D721Med (cell line): Measurements from ENCODE around the gene SRSF3.

Experiments
- DNase-seq: peaks from one replicate; pipeline ENCODE4 v3.0.0; 2011; ENCODE audit warnings: low spot score; ENCODE audit not compliant: insufficient read length
- FAIRE-seq: peaks from 2 replicates; lab custom pipeline; 2011; peaks lifted over from hg19 to GRCh38; lab: Jason Lieb, UNC
- TF ChIP-seq, protein P1 (sequence below): IDR thresholded peaks from 2 replicates; pipeline ENCODE4 v1.5.1; 2012; ENCODE audit warnings: mild to moderate bottlenecking, control low read depth; ENCODE audit not compliant: insufficient read depth; ENCODE audit errors: missing control alignments

SRSF3 gene

DNA sequence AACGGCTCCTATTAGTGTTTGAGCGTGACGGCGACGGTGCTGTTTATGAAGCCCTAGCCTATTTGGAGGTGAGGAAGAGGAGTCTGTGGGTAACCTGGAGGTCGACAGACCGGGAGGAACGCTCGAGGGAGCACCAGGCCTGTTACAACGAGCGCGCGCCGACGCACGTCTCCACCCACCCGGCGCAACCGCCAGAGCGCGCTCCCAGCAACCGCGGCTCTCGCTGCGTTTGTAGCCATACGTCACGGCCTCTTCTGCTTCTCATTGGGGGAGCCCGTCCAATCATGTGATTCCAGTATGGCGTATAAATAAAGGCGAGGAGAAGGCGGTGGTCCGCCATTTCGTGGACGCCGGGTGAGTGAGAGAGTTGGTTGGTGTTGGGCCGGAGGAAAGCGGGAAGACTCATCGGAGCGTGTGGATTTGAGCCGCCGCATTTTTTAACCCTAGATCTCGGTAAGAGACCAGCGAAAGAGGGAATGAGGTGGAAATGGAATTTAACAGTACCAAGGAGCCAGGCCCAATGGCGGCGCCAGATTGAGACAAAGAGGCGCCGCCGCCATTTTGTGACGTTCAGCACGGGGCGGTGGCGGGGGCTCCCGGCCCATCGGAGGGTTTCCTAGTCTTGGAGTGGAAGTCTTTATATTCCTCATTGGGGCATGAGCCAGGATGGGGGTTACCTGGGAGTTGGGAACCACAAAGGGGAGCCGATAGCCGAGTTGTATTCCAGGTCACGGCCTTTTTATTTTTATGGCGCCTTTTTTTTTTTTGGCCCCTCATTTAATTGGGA, at the start of gene SRSF3:
Gene SRSF3 (plus strand): TSS at position 334 of the 787 bp plus-strand sequence. CDS start 2,401 bp downstream, outside the sequence.
- DNase-seq, result peak; percentile 55
- no peak for FAIRE-seq
- TF ChIP-seq, protein P1, sequence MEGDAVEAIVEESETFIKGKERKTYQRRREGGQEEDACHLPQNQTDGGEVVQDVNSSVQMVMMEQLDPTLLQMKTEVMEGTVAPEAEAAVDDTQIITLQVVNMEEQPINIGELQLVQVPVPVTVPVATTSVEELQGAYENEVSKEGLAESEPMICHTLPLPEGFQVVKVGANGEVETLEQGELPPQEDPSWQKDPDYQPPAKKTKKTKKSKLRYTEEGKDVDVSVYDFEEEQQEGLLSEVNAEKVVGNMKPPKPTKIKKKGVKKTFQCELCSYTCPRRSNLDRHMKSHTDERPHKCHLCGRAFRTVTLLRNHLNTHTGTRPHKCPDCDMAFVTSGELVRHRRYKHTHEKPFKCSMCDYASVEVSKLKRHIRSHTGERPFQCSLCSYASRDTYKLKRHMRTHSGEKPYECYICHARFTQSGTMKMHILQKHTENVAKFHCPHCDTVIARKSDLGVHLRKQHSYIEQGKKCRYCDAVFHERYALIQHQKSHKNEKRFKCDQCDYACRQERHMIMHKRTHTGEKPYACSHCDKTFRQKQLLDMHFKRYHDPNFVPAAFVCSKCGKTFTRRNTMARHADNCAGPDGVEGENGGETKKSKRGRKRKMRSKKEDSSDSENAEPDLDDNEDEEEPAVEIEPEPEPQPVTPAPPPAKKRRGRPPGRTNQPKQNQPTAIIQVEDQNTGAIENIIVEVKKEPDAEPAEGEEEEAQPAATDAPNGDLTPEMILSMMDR, result peak; percentile 26

DNA sequence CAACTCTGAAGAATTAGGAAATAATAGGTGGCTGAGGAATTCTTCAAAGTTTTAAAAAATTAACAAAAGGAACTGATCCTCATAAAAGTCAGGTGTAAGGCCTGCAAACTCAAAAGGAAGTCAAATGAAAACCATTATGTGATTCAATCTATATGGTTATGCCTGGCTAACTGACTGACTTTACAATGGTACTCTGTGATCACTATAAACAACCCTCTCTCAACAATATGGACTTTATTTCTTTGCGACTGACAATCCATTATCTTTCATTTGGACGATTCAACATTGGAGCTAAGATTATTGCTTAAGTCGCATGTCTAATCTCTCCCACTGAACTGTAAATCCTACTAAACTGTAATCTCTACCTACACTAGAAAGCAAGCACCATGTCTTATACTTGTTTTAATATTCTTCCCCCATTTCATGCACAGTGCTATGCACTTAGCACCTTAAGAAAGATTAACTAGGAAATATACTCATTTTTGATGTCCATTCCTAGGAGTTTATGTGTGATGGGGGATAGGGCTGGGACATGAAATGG, 48.3 kb upstream of the SRSF3 start:
- DNase-seq (peak; percentile 25), FAIRE-seq (no peak)
- TF ChIP-seq, protein P1, result no peak

DNA sequence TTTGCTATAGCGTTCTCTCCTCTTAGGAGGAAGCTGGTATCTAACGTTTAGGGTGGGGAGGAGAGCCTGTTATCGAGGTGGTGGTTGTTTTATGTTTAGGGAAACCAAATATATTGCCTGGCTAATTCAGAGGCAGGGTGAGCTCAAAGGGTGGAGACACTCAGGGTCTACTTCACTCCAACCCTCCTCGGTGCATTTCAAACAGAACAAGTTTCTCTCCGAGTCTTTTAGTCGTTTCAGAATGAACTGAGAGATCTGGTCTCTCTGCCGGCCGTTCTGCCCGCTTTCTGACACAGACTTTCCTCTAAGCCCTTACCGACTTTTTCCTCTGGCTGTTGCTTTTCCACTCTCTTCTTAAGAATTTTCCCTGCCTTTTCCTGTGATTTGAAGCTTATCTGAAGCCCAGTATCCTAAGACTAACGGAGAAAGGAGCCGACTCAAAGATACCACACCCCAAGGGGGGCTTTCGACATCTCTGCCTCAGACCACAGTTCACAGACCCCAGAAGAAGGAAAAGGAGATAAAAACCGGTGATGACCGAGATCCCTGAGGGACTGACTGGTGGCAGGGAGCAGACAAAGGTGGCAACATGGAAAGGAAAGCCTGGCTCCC, 47.7 kb upstream of the SRSF3 start:
- TF ChIP-seq, protein P1, result no peak
- DNase-seq (no peak), FAIRE-seq (no peak)

DNA sequence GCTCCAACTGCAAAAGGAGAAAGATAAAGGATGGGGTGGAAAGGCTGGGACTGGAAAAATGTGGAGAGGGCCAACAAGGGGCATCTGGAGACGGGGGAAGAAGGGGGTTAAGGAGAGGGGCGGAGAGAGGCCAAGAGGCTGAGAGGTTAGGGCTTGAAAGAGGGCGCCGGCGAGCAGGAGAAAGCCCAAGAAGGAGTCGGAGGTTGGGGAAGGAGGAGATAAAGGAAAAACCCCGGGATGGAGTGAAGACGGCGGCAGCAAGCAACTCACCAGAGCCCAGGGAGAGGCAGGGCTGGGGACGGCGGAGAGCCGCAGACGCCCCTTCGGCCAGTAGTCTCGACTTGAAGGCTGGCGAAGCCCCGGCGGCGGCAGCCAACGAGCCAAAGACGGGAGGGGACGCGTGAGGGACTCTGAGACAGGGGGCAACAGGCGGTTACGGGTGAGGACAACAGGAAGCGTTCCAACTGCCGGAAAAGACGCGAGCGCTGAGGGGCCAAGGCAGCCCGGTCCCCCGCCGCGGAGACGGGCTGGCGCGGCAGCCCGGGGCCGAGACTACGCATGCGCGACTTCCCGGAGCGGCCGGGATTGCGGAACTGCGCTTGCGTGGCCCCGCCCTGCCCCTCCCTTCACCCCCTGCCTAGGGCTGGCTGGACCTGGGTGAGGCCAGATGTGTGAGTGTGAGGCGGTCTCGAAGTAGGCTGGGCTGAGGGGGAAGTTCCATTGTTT, 47.1 kb upstream of the SRSF3 start, which contains the start of gene STK38:
Gene STK38 (minus strand): TSS at position 560 of the 726 bp plus-strand sequence. CDS start 7,277 bp downstream, outside the sequence.
- FAIRE-seq (no peak), DNase-seq (peak; percentile 88)
- TF ChIP-seq, protein P1, result peak; percentile 24

DNA sequence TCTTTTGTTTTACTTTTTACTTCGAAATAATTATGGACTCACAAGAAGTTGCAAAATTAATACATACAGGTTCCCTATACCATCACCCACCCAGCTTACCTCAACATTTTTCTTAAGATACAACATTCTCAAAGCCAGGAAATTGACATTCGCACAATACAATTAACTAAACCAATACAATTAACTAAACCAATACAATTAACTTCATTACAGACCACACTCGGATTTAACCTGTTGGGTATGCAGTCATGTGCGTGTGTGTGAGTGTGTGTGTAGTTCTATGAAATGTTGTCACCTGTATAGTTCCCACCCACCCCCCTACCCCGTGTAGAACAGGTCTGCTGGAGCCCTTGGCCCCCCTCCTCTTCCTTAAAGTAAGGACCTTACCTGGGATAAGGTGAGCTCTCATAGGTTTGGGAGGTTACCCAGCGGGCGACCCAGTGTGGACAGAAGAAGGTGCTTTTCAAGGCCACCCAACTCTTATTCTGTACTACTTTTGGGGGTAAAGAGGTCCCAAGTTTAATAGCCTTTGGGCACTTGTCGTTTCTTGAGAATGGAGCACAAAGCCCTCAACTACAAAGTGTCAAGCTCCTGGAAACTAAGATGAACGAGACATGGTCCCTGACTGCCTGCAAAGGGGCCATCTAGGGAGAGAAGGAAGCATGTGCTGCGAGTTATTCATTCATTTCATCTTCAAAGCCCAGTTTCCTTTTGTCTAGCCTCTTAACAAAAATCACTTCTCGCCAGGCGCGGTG, 46.3 kb upstream of the SRSF3 start:
- FAIRE-seq (no peak), DNase-seq (no peak)
- TF ChIP-seq, protein P1, result no peak

DNA sequence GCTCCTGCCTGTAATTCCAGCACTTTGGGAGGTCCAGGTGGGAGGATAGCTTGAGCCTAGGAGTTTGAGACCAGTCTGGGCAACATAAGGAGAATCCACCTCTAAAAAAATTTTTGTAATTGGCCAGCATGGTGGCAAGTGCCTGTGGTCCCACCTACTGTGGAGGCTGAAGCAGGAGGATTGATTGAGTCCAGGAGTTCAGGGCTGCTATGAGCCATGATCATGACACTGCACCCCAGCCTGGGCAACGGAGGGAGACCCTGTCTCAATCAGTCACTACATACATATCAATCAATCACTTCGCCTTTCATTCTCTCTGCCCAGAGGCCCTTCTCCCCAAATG, 45.8 kb upstream of the SRSF3 start:
- no peak for FAIRE-seq
- no peak for DNase-seq
- TF ChIP-seq, protein P1, result no peak
